Stimulated activated CD8-positive, alpha-beta memory T cell treated with anti-CD3 and anti-CD28 coated beads, Interleukin-12 subunit alpha, Interleukin-12 subunit beta, amount 100 ng/mL, for 24 hours (primary cell): ENCODE data around the gene MSL3B.

Experiments
- DNase-seq: peaks from one replicate; pipeline ENCODE4 v3.0.0-alpha.2; 2020; ENCODE audit errors: extremely low read depth

The MSL3B gene

GRCh38 chr2:233853353-233853752 is 14.8 kb downstream of the MSL3B start:
- DNase-seq = no peak

DNA sequence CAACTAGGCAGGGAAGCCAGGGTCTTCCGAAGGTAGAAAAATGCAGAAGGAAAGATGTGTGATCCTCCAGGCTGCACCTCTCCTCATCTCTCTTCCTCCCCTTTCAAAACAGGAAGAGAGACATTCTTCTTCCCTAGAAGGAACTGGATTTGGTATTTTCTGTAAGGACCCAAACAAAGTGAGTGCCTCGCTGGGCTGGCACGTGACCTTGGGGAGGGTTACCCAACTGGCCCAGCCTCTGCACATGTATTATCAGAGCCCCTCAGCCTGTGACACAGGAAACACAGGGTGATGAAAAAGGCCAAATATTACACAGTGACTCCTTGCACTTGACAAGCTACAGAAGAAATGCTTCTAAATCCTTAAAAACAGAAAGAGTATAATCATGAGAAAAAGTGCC is 16.1 kb downstream of the MSL3B start:
- DNase-seq = no peak

DNA sequence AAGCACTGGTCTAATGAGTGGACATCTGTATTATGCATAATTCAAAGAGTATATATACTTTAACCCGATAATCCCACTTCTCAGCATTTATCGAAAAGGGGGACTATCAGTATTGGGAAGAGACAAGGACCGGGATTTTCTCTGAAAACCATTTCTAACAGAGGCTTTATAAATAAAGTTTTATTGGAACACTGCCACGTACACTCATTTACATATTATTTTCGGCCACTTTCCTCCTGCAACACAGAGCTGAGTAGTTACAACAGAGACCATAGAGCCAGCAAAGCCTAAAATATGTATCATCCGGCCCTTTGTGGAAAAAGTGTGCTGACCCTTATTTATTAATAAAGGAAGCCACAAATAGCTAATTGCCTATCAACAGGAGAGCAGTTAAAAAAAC is 17.0 kb downstream of the MSL3B start:
- DNase-seq = no peak

- no peak for DNase-seq
Observed at GRCh38 chr2:233850745-233851144, 17.4 kb downstream of the MSL3B start.

DNA sequence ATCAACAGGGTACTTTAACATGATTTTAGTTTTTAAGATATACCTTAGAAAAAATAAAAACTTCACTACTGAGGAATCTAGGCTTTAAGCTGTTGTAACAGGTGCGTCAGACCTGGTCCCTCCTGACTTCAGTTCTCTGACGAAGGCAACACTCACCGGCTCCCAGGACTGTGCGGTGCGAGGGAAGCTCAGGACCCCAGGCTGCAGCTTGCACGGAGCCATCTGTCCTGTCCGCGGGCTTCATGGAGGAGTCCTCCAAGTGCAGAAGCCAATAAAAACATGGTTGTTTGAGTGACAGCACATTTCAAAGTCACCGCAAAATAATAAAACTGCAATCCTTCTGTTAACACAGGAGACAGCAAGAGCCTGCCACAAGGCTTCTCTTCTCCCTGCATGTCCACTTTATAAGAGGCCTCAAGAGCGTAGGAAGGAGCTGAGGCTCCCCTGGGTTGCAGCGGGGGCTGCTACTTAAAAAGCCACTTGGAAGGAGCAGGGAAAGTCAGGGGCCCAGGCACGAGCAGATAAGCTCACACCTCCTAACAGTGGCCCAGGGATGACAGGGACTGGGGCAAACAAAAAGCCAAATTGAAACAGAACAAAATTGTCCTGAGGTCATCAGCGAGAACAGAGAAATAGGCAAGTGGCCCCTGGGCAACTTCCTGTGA is 18.4 kb downstream of the MSL3B start:
- DNase-seq = no peak

GRCh38 chr2:233848276-233848675 is 19.9 kb downstream of the MSL3B start:
- no peak for DNase-seq

- DNase-seq = no peak
Observed at GRCh38 chr2:233847248-233847898, 20.8 kb downstream of the MSL3B start.

DNA sequence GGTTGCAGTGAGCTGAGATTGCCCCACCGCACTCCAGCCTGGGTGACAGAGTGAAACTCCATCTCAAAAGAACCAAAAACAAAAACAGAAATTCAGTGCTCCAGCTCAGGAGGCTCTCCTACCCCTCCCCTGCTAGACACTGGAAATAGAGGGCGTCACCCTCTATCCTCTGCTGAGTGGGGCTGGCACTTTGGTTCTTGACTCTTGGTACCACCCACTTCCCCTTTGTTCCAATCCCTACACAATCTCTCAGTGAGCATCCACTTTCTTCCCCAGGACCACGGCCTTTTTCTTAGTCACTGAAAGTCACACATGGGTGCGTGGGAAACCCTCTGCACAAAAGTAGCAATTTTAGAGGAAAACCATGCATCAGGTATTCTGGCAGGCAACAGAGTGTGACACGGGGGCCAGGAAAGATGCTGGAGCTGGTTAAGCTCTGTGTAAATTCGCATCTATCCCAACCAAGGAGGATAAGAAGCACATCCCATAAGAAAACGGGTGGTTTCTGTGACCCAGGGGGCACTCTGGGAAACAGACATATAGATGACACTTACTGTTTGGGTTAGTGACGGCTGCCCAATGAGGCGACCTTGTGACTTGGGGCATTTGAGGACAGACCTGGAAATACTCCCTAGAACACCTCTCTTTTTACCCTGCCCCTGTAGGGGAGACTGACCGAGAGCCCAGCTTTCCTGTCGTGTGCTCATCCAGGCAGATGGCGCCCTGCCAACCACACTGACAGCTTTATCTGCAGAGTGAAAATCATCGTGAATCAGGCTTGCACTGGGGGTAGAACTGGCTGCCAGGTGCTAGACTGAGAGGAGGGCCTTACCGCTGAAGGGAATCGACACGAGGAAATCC is 21.6 kb downstream of the MSL3B start:
- DNase-seq = no peak

GRCh38 chr2:233845301-233846060 is 22.7 kb downstream of the MSL3B start:
- DNase-seq = no peak

DNA sequence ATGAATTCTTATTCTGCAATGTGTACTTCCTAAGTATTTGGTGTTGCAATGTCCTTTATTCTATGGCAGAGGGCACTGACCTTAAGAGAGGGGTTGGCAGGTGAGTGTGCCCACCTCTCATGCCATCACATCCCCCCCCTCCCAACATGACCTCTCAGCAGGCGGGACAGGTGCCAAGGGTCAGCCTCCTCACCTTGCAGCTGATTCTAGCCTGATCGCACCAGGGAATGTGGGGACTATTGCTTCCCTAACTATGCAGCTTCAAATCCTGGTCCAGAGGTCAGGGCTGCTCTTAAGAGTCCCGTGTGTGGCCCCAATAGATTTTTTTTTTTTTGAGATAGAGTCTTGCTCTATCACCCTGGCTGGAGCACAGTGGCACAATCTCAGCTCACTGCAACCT is 23.4 kb downstream of the MSL3B start:
- no peak for DNase-seq

DNA sequence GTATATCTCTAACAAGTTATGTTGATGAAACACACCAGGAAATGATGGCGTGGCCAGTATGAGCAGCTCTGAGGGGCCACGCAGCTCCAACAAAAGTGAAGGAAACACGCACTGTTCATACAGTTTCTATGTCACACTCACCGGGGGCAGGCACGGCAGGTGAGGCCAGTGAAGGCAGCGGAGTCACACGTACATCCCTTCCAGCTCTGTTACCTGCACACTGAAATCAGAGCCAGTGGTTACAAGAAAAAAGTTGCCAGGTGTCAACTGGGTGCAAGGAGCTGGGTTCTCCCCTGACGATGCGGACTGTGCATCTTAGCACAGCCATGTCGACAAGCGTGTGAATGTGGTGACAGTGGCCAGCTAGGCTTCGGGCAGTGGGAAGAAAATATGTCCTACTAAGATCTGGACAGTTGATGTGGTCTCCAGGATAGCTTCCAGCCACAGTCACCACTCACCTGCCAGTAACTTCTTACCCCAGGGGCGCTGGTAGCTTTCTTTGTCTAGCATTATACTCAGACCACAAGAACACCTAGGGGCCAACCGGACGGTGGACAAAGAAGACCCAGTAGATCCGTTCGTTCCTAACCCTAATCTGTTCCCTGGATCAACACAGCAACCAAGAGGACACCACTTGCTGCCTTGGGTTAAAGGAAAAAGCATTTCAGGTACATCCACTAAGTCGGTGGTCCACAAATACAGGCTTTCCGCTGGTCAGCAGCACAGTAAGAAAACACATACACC is 23.9 kb downstream of the MSL3B start:
- no peak for DNase-seq

- DNase-seq = no peak
Observed at GRCh38 chr2:233841183-233841582, 27.0 kb downstream of the MSL3B start.

- no peak for DNase-seq
Observed at GRCh38 chr2:233840520-233840919, 27.7 kb downstream of the MSL3B start.

DNA sequence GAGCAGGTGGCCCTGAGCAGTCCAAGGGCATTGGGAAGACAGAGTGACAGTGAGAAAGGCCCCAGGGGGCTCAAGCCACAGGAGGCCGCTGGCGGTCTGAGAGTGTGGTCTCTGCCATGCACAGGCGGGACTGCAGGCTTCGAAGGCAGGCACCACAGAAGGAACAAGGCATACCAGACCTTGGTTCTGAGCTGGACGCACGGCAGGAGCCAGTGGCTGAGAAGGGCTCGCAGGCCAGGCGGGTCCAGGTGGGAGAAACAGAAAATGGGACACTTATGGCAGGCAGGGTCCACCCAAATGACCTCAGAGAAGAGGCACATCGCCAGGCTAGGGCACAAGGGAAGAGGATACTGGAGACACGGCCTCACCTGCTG is 28.8 kb downstream of the MSL3B start:
- no peak for DNase-seq

- no peak for DNase-seq
Observed at GRCh38 chr2:233838726-233839446, 29.3 kb downstream of the MSL3B start.

GRCh38 chr2:233838251-233838650 is 29.9 kb downstream of the MSL3B start:
- DNase-seq = no peak

DNA sequence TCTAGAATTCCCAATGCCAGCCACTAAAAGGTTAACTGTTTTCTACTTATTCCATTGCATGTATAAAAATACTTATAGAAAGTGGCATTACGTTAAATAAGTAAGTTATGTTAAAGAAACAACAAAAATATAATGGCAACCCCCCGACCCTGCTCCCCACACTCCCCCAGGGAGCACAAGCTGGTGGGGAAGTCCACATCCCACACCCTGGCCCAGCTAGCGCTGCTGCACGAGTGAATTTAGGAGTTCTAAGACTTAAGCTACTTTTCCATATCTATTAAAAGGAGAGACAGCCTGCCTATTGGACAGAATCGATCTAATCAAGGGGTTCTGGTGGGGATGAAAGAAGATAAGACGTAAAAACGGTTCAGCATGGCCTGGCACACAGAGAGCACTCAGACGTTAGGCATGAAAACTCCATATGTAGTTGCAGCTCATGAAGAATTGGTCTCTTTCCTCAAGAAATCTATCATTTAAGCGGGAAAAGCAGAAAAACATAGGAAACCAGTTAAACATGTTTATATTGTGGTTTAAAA is 30.4 kb downstream of the MSL3B start:
- DNase-seq = no peak

DNA sequence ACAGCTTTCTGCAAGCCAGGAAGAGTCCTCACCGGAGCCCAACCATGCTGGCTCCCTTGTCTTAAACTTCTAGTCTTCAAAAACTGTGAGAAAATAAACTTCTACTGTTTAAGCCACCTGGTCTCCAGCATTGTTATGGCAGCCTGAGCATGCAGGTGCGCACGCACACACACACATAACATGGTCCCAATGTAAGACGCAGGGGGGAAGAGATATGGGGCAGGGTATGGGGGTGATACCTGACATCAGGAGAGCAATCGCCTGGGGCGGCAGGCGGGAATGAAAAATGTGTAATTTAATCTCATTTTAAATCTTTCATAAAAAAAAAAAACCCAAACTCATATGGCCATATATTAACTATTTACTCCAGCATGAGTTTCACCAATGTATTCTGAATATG is 31.8 kb downstream of the MSL3B start:
- DNase-seq = no peak

DNA sequence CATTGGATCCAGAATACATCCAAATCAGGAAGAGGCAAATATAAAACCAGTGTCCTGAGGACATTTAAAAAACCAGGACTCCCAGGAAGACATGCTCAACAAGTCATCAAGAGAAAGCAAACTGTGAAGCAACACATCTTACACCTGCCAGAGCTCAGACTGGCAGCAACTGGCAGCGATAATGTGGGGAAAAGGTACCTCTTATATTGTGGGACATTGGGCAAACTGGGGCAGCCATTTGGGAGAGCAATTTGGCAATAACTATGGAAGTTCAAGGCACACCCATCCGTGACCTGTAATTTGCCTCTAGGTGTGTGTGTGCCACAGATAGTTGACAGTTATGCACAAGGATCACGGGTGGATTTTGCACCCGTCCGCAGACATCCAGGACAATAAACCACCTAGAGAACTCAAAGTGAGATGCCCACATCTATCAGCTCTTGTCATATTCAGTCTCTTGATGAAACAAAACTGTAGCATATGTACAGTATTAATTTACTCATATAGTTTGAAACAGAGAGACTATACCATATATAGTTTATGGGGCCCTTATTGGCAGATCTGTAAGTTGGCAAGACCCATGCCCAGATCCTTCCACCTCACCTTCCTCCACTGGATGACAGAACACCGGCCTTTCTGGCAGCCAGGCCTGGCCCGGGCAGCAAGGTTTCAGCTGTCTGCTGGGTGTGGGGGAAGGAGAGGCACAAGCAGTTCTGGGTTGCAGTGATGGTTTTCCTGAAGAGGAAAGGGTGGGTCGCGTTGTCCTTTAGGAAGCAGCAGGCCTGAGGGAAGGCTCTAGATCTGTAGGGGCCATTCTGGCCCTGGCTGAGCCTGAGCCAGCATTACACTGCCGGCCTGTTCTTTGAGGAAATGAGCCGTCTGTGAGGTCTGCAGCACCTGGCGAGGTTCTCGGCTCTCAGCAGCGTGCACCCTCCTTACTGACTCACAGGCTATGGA is 32.7 kb downstream of the MSL3B start:
- DNase-seq = no peak
